Measurements from ENCODE around the gene SGCG. TPM values are rescaled to one million over a fixed set of nuclear protein-coding genes. Genes with fewer than 3 reads are reported as not detected.

SGCG gene
- polyA plus RNA-seq, 1 of the 3 experiments (the other 2 are of a cell fraction): not detected

DNA sequence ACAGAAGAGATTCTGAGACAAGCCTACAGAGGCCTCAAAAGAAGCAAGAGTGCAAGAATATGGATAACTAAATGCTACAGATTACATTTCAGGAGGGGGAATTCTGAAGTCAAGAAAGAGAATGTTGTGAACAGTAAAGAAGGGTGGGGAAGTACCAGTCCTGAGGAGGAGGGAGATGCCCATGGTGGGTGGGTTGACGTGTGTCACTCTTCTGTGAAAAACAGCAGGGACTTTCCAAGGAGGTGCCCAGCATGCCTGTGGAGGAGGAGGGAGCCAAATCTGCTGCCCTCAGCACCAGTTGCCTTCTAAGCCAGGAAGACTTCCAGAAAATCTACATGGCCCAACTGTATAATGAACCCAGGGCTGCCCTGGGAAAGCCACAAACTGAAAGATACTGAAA lies 87.7 kb downstream of the SGCG start (continued):
- TF ChIP-seq NRF1 (IDR thresholded peaks at IDR 0.05; ENCODE audit: low read depth, low read length): no peak
- no peak for TF ChIP-seq FOXM1 (IDR thresholded peaks at IDR 0.05; ENCODE audit: low read depth)
- no peak for TF ChIP-seq SMC3 (IDR thresholded peaks at IDR 0.05; ENCODE audit: low read depth, low read length)
- TF ChIP-seq, protein P1, sequence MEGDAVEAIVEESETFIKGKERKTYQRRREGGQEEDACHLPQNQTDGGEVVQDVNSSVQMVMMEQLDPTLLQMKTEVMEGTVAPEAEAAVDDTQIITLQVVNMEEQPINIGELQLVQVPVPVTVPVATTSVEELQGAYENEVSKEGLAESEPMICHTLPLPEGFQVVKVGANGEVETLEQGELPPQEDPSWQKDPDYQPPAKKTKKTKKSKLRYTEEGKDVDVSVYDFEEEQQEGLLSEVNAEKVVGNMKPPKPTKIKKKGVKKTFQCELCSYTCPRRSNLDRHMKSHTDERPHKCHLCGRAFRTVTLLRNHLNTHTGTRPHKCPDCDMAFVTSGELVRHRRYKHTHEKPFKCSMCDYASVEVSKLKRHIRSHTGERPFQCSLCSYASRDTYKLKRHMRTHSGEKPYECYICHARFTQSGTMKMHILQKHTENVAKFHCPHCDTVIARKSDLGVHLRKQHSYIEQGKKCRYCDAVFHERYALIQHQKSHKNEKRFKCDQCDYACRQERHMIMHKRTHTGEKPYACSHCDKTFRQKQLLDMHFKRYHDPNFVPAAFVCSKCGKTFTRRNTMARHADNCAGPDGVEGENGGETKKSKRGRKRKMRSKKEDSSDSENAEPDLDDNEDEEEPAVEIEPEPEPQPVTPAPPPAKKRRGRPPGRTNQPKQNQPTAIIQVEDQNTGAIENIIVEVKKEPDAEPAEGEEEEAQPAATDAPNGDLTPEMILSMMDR (IDR thresholded peaks at IDR 0.05): no peak
- TF ChIP-seq NFIC (IDR thresholded peaks at IDR 0.05; ENCODE audit: borderline replicate concordance): no peak
- TF ChIP-seq, protein P2, sequence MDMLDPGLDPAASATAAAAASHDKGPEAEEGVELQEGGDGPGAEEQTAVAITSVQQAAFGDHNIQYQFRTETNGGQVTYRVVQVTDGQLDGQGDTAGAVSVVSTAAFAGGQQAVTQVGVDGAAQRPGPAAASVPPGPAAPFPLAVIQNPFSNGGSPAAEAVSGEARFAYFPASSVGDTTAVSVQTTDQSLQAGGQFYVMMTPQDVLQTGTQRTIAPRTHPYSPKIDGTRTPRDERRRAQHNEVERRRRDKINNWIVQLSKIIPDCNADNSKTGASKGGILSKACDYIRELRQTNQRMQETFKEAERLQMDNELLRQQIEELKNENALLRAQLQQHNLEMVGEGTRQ (IDR thresholded peaks at IDR 0.05; ENCODE audit: borderline replicate concordance, low read depth, low read length): no peak
- no peak for TF ChIP-seq RXRA (IDR thresholded peaks at IDR 0.05; ENCODE audit: borderline replicate concordance, low read depth)

DNA sequence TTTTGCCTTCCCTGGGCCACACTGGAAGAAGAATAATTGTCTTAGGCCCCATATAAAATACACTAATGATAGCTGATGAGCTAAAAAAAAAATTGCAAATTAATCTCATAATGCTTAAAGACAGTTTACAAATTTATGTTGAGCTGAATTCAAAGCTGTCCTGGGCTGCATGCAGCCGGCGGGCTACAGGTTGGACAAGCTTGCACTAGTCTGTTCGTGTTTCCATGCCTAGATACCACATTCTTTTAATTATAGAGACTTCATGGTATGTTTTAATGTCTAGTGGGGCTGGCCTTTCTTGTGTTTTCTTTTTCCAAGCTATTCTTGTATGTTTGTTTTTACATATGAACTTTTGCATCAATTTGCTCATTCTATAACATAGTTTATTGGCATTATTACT lies 90.6 kb downstream of the SGCG start:
- Histone ChIP-seq H3K4me2 (no peak overlapping the region), H4K20me1 (ENCODE audit: insufficient read depth) (no peaks in the 10 kb centered on the region), H3K9me3 (no peaks in the 10 kb centered on the region), H3K9ac (no peak overlapping the region), H3K9me2 (no peaks in the 10 kb centered on the region), H3K4me3 (ENCODE audit: low read depth in 2 of 2, low read length in 1 of 2) (no peak overlapping the region), H3K4me1 (ENCODE audit: control insufficient read depth in 1 of 2, insufficient read depth in 2 of 2, low read depth in 1 of 2, low read length in 1 of 2) (no peaks in the 10 kb centered on the region), H2AFZ (ENCODE audit: low read depth) (no peak overlapping the region), H3F3A (replicated peaks; ENCODE audit: insufficient read depth) (no peaks in the 10 kb centered on the region), H3K79me2 (ENCODE audit: insufficient read depth) (no peaks in the 10 kb centered on the region), H3K36me3 (replicated peaks in 1 of 2; ENCODE audit: control insufficient read depth in 1 of 2, insufficient read depth in 2 of 2, low read length in 1 of 2) (no peaks in the 10 kb centered on the region), H3K27ac (ENCODE audit: low read depth in 2 of 2, low read length in 1 of 2) (no peak overlapping the region), H3K27me3 (ENCODE audit: insufficient read depth) (no peaks in the 10 kb centered on the region)
- TF ChIP-seq MEF2A (IDR thresholded peaks at IDR 0.05; ENCODE audit: borderline replicate concordance, low read depth) (no peak), NFIC (IDR thresholded peaks at IDR 0.05; ENCODE audit: borderline replicate concordance) (no peak), EP300 (IDR thresholded peaks at IDR 0.05; ENCODE audit: borderline replicate concordance in 1 of 2, low read depth in 1 of 2, low read length in 1 of 2) (no peak), TAF1 (IDR thresholded peaks at IDR 0.05; ENCODE audit: borderline replicate concordance, low read depth, low read length) (no peak), MXI1 (IDR thresholded peaks at IDR 0.05; ENCODE audit: low read depth, low read length) (no peak), RAD21 (IDR thresholded peaks at IDR 0.05; ENCODE audit: low read length) (no peak), FOXM1 (IDR thresholded peaks at IDR 0.05; ENCODE audit: low read depth) (no peak)
- TF ChIP-seq, protein P3, sequence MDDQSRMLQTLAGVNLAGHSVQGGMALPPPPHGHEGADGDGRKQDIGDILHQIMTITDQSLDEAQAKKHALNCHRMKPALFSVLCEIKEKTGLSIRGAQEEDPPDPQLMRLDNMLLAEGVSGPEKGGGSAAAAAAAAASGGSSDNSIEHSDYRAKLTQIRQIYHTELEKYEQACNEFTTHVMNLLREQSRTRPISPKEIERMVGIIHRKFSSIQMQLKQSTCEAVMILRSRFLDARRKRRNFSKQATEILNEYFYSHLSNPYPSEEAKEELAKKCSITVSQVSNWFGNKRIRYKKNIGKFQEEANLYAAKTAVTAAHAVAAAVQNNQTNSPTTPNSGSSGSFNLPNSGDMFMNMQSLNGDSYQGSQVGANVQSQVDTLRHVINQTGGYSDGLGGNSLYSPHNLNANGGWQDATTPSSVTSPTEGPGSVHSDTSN (IDR thresholded peaks at IDR 0.05): no peak
- TF ChIP-seq, protein P4, sequence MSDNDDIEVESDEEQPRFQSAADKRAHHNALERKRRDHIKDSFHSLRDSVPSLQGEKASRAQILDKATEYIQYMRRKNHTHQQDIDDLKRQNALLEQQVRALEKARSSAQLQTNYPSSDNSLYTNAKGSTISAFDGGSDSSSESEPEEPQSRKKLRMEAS (IDR thresholded peaks at IDR 0.05; ENCODE audit: low read depth): no peak
- WGBS (ENCODE audit: low lambda C conversion rate): 61% methylated on average over 3 of the region's 3 CpGs
- ChIA-PET POLR2A (no interaction called here), CTCF (no interaction called here)
- no peak for DNase-seq
